ENCODE measurements around the gene ELL. TPM values are rescaled to one million over a fixed set of nuclear protein-coding genes. Genes with fewer than 3 reads are reported as not detected.

The ELL gene
- total RNA-seq, 2 donors from 2014 or later = 19.5 to 20.7 TPM

DNA sequence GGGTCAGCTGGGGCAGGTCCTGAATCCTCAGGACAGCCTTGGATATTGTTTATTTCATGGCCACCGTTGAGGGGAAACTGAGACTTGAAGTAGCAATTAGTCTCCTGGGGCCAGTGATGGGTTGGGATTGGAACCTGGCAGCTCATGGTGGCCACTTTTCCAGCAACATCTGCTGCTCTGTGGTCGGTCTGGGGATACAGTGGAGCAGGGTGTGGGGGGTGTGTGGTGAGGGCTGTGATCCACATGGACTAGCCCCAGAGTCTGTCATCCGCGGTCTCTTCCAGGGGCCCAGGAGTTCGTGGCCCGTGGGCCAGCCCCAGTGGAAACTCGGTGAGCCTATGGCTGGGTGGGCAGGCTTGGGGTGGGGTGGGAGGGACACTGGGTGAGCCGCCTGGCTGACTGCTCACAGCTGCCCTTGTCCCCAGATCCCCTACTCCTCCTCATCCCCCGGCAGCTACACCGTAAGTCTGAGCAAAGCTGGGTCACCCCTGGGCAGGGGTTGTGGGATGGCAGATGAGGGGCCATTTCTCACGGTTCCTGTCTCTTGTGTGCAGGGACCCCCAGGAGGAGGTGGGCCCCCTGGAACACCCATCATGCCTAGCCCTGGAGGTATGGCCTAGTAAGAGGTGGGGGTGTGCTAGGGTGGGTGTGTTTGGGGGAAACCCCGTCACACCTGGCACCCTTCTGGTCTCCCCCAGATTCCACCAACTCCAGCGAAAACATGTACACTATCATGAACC is 89.4 kb downstream of the ELL start:
- no peak for DNase-seq (ENCODE audit: low spot score)
- intact Hi-C loops (cut with DNase I) = no loop called here

DNA sequence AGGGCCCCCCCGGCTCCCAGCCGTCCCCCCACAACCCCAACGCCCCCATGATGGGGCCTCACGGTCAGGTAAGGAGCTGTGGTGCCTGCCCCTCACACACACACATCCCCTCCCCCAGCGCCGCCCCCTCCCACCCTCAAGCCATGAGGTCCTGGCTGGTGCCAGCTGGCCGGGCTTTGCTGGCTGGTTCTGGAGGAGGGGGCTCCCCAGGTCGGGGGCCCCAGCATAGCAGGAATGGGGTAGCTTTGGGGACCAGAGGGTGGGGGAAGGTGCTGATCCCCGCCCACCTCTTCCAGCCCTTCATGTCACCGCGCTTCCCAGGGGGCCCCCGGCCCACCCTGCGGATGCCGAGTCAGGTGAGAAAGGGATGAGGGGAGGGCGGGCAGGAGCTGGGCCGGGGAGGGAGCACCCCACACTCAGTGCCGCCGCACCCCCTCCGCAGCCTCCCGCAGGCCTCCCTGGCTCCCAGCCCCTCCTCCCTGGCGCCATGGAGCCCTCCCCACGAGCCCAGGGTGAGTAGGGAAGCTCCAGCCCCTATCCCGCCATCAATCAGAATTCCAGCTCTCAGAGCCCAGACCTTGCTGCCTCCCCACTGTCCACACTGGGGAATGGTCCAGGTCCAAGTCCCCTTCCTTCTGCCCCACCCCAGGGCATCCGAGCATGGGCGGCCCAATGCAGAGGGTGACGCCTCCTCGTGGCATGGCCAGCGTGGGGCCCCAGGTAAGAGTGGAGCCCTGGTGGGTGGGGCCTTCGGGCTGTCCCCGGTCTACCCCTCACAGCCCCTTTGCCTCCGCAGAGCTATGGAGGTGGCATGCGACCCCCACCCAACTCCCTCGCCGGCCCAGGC is 90.3 kb downstream of the ELL start:
- DNase-seq (ENCODE audit: low spot score) = no peak
- intact Hi-C loops (cut with DNase I) = no loop called here

DNA sequence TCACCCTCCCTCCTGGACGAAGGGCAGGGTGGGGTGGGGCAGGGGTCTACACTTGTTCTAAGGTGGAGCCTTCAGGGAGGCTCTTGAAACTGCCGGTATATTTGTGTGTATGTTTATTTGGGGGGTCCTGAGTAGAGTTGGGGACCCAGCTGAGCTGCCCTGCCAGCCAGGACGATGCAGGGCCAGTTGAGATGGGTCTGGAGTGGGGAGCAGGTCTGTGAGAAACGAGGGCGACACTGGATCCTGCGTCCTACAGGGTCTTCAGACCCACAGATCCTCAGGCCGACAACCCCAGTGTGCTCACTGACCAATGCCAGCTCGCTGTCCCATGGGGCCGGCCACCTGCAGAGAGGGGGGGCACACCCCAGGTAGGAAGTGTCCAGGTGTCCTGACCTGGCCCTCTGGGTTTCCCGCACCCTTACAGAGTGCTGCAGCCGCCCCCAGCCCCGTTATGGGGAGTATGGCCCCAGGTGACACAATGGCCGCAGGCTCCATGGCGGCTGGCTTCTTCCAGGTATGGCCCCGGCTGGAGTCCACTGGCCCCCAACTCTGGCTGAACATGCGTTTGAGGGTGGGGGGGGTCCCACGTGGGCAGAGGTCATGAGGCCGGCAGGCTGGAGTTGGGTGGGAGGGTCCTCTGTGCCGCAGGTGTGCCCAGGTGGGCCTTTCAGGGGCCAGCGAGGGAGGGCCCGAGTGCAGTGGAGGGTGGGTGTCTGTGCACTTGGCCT is 91.3 kb downstream of the ELL start:
- no peak for DNase-seq (ENCODE audit: low spot score)
- intact Hi-C loops (cut with DNase I) = no loop called here

DNA sequence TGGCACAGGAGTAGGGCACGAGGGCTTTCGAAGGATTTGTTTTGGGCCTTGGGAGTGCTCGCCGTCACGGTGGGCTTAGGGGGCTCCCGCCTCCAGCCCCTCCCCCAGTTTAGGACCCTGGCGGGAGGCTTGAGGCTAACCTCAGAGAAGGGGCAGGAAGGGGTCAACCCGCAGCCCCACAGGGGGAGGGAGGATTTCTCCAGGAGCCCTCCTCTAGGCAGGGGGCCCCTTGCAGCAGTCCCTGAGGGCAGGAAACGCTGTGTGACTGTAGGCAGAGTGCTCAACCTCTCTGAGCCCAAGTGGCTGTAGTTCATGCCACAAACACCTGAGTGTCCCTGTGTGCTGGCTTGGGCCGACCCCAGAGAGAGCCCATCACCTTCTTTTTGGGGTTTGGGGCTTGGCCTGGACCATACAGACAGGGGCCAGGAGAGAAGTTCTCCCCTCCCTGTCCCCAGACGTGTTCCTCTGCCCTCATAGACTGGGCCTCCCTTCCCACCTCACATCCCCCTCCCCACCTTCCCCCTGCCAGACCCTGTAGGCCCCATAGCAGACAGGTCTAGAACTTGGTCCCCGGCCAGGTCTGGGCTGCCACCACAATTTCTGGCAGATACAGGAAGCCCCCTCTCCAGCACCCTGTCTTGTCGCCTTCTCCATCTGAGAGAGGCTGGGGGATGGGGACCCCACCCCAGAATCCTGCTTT is 92.0 kb downstream of the ELL start:
- intact Hi-C loops (cut with DNase I) = no loop called here
- DNase-seq (ENCODE audit: low spot score) = no peak

DNA sequence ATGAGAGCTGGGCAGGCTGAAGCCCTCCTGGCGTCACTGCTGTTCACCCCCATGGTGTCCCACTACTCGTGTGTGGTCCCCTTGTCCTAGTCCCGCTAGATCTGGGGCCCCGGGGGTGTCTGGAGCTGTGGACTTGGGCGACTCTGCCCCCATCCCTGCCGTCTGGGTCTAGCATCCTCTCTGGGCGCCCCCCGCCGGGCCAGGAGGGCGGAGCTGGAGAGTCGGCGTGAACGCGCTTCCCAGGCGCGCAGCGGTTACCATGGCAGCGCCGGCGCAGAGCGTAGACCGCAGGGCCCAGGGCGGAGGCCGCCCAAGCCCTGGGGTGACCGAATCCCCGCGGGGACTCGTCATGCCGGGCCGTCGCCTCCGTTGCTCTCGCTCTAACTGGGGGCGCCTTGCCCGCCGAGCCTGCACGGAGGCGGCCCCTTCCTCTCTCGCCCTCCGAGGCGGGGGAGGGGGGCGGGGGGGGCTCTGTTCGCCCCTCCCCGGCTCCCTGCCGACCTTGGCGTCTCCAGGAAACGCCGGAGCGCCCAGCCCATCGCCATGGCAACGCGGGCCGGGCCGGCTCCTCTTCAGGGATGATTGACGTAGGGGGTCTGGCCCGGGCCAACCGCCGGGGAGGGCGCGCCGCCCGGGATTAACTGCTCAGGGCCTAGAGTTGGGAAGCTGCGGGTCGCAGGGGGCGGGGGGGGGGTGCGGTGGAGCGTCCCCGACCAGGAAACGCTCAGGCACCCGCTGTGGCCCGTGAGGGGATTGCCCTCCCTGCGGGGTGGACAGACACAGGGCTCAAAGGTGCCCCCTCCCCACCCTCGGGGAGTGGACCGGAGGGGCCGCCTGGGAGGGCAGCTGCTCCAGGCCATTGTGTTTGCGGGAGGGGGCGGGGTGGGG is 92.8 kb downstream of the ELL start:
- intact Hi-C loops (cut with DNase I) = no loop called here
- DNase-seq (ENCODE audit: low spot score) = peak; percentile 93

DNA sequence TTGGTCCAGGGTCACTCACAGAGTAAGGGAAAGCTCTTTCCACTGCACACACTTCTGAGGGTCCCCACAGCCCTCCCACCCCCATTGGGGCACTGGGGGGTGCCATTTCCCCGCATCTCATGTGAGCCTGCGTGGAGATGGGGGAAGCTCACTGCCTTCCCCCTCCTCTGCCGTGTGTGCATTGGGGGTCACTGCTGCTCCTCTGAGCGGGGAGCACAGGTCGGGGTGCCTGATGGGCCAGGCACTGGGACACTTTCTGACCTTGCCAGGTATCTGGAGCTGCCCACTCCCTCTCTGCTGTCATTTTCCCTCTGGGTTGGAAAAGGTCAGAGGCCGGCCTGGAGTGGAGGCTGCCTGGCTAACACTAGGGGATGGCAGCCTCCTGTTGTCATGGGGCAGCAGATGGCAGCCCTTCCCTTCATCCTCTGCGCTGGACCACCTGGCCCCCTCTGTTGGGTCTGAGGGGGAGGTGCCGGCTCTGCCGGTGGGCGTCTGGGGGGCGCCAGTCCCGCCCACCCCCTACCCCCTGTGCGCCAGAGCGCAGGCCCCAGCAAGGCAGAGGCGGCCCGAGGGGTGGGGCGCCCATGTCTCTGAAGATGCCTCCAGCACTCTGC is 93.6 kb downstream of the ELL start:
- intact Hi-C loops (cut with DNase I) = no loop called here
- DNase-seq (ENCODE audit: low spot score) = no peak

DNA sequence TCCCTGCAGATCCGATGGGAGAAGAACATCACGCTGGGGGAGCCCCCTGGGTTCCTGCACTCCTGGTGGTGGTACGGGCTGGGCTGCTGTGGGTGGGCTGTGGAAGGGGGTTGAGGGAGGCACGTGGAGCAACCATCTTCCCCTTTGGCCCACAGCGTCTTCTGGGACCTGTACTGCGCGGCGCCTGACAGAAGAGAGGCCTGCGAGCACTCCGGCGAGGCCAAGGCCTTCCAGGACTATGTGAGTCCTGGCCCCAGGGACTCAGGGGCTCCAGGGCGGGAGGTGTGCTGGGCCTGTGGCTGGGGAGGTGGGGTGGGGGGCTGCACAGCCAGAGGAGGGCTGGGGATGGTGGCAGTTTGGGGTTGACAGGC is 94.1 kb downstream of the ELL start:
- intact Hi-C loops (cut with DNase I) = no loop called here

DNA sequence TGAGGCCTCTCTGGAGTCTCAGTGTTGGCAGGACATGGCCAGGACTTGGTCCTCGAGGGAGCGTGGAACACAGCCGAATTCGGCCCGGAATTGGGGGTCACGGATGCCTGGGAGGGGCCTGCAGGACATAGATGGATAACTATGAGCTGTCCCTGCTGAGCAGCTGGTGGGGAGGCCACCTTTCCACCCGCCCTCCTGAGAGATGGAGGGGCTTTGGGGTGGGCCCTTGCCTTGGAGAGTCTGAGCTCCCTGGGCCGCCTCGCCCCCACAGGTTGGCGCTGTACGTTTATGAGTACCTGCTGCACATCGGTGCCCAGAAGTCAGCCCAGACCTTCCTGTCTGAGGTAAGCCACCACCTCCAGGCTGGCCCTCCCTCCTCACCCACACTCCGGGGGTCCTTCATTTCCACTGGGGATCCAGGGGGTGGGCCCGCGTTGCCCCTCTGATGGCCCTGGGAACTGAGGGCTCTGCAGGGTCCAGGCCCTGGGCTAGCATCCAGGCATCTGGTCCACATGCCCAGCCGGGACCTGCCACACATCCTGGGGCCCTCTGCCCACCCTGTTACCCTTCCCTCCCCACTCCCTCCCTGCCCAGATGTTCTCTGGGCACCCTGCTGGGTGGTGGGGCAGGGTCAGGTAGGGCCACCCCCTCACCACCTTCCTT is 94.7 kb downstream of the ELL start:
- no peak for DNase-seq (ENCODE audit: low spot score)
- intact Hi-C loops (cut with DNase I) = no loop called here

More for the DNA sequence above, 94.1 kb downstream of the ELL start:
- no peak for DNase-seq (ENCODE audit: low spot score)

DNA sequence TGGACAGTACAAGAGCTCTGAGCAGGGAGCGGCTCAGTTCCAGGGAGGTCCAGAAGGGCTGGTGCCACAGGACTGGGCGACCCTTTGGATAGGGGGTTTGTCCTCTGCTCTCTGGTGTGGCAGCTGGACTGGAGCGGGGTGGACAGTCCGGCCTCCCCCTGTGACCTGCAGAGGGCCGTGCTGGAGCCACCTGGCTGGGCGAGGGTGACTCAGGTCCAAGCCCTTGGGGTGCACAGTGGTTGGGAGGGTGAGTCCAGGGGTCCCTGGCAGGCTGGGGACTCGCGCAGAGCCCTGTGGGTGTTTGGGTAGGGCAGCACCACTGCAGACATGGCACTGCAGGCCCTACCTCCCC is 95.5 kb downstream of the ELL start:
- intact Hi-C loops (cut with DNase I) = no loop called here
- DNase-seq (ENCODE audit: low spot score) = no peak

DNA sequence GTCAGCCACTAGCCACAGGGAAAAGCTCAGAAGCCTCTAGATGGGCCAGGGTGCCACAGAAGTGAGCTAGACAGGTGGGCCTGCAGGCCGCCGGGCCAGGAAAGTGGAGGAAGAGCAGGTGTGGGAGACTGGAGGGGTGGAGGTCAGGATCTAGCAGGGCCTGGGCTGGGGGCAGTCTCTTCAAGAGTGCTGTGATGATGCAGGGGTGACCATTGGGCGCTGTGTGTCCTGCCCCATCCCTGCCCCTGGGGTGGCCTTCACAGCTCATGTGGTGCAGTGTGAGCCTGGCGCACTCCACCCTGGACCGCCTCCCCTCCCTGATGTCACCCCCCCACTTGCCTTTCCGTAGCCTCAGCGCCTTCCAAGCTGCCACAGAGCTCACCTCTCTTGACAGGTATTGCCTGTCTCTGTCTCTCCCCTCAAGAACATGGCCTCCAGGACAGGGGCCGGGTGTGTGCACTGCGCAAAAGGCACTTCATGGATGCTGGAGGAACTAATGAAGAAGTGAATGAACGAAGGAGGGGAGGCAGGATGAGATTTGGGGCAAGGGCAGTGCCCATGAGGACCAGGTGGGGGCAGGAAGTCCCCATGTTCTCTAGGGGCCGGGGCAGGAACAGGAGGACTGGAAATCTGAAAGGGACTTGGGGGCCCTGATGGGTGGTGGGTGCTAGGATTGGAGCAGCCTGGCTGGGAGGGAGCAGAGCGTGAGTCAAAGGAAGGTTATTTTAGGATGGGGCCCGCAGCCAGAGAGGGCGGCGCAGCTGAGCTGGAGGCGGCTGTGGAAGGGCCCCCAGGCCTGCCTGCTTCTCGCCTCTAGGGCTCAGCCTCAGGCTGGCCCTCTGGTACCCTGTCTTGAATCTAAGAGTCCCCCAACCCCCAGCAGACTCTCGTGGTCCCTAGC is 96.1 kb downstream of the ELL start:
- peak; percentile 91 for DNase-seq (ENCODE audit: low spot score)
- intact Hi-C loops (cut with DNase I) = no loop called here

DNA sequence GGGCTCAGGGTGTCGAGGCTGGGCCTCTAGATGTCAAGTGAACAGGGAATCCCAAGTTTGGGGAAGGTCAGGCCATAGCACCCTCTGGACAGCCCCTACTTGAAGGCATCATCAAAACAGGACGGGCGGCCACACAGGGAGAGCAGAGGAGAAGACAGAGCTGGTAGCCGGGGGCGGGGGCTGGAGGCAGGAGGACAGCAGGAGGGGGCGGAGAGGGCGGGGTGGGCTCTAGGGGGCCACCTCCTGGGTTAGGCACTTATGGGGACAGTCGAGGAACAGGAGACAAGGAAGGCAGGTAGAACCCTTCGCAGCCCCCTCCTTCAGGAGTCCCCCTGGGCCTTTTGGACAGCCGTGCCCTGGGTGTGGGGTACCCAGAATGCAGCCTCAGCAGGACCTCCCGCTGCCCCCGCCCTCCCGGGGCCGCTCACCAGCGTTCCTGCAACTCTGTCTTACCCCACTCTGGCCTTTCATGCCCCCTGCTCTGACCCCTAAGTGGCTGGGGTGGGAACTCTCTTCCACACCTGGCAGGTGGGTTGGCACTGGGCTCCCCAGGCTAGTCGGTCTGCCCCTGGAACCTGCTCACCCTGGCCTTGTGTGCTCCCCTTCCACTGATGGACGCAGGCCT is 96.9 kb downstream of the ELL start:
- intact Hi-C loops (cut with DNase I) = no loop called here

DNA sequence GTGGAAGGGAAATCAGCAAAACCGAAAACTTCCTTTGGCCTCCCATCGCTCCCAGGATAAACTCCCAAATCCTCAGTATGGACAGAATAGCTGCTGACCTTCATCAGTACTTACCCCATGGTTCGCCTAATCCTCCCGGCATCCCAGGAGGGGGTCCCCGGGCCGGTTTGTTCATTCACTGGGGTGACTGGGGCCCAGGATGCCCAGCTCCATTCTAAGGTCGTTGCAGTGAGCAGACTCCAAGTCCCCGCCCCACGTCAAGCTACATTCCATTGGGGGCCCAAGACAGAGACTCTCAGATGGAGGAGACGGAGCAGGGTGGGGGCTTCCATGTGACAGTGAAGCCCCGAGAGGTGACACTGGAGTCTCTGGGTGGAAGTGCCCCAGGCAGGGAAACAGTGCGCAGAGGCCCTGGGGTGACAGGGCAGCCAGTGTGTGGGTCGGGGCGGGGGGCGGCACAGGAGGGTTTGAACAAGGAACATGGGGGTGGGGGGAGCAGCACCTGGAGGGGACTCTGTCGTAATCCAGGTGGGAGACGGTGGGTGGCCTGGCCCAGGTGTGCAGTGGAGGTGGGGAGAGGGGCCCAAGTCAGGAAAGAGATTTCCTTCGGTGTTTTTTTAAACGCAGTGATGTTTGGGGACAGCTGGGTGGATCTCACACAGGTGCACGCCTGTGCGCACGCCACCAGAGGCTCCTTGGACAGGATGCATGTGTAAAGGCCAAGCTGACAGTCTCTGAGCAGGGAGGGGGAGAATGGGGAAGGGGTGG is 97.6 kb downstream of the ELL start:
- intact Hi-C loops (cut with DNase I) = no loop called here
- no peak for DNase-seq (ENCODE audit: low spot score)

More for the DNA sequence above, 96.9 kb downstream of the ELL start:
- no peak for DNase-seq (ENCODE audit: low spot score)

DNA sequence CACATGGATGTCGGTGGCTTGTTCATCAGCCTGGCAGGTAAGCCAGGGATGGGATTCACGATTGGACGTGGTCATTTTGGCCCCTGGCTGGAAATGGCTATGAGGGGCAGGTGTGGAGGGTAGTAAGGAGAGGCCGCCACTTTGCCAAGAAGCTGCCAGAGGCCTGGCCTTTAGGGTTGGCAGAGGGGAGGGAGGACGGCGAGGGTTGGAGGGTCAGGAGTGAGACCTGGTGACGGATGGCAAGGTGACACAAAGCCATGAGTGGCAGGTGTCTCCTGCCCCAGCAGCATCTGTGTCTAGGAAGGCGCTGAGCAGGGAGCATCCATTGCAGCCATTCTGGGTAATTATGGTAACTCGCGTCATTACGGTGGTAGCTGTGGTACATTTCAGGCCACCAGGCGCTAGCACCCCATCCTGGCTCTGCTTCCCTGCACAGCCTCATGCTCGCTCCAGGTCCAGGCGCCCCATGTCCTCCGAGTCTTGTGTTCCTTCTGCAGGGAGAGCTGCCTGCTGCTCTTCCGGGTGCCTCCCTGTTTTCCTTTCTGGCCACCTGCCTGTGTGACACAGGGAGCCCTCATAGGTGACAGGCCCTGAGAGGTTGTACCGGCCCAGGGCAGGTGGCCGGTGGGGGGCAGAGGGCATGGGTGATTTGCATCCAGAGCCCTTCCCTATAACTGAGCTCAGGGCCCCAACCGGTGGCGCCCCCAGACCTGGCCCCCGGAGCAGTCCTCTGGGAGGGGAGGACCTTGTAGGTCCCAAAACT is 98.4 kb downstream of the ELL start:
- DNase-seq (ENCODE audit: low spot score) = no peak
- intact Hi-C loops (cut with DNase I) = no loop called here

DNA sequence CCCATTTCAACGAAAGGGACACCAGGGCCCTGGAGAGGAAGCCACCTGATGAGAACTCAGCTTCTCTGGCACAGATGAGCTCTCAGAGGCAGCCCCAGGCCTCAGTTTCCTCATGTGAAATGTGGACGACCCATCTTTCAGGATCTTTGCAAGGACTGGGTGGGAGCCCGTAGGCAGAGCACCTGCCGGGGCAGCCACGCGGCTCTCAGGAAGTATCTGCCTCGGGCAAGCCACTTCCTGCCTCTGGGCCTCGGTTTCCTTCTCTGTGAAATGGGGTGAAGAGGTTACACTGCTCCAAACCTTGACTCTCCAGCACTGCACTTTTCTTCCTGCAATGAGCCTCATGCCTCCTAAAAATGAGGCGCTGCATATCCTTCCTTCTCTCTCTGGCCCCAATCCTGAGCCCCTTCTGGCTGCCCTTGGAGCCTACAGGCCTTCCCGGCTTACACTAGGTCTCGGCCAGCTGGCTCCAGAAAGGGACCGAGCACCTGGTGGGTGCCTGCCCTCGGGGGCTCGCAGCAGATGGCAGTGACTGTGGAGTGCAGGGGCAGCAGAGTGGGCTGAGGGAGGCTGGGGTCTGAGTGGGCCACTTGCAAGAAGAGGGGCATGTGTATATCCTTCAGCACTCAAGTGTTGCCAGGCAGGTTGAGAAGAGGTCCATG is 99.2 kb downstream of the ELL start:
- DNase-seq (ENCODE audit: low spot score) = no peak
- intact Hi-C loops (cut with DNase I) = no loop called here

Measured in posterior vena cava (tissue), 2 donors.